H1 (cell line): ENCODE measurements around the gene VMP1. TPM values are rescaled to one million over a fixed set of nuclear protein-coding genes. Genes with fewer than 3 reads are reported as not detected.

Experiments used
- CTCF ChIA-PET: fragments of 300-600 bp; sonication (Branson Sonifier 250); formaldehyde crosslinking; loops from one replicate; lab custom pipeline; 2021; ENCODE audit not compliant: partially characterized antibody; lab: Charles Lee
- POLR2A ChIA-PET: fragments of 300-600 bp; sonication (Branson Sonifier 250); formaldehyde crosslinking; loops from one replicate; lab custom pipeline; 2021; ENCODE audit warnings: inconsistent platforms; ENCODE audit not compliant: partially characterized antibody; lab: Charles Lee
- DNase-seq, 2 experiments: peaks; one replicate each; pipeline versions ENCODE4 v3.0.0 to v3.0.0-alpha.2; 2010 to 2022; ENCODE audit warnings: low spot score in 2 of 2, low read depth in 1 of 2, mixed read lengths in 1 of 2
- FAIRE-seq: peaks from 2 replicates; lab custom pipeline; 2011; peaks lifted over from hg19 to GRCh38; lab: Jason Lieb, UNC
- H2AFZ ChIP-seq: 2 replicates; pipeline ENCODE4 v1.8.1; 2012; ENCODE audit warnings: low read length, inconsistent platforms
- H2AK5ac ChIP-seq: 2 replicates; pipeline ENCODE4 v1.6.1; 2013; ENCODE audit warnings: low read depth, low read length
- H2BK120ac ChIP-seq: replicated peaks from 2 replicates; pipeline ENCODE3; 2013; ENCODE audit warnings: low read depth, low read length, inconsistent platforms
- H2BK12ac ChIP-seq: 2 replicates; pipeline ENCODE4 v1.6.1; 2013; ENCODE audit warnings: low read depth, low read length
- H2BK15ac ChIP-seq: 2 replicates; pipeline ENCODE4 v1.6.1; 2013; ENCODE audit warnings: low read length
- H2BK20ac ChIP-seq: 2 replicates; pipeline ENCODE4 v1.6.1; 2013; ENCODE audit warnings: low read length
- H2BK5ac ChIP-seq: 2 replicates; pipeline ENCODE4 v1.6.1; 2013; ENCODE audit warnings: low read depth, low read length
- H3K14ac ChIP-seq: 2 replicates; pipeline ENCODE4 v1.6.1; 2013; ENCODE audit warnings: inconsistent platforms; ENCODE audit not compliant: insufficient read length
- H3K18ac ChIP-seq: 2 replicates; pipeline ENCODE4 v1.6.1; 2013; ENCODE audit warnings: low read length; ENCODE audit errors: extremely low read depth
- H3K23ac ChIP-seq: 2 replicates; pipeline ENCODE4 v1.6.1; 2013; ENCODE audit warnings: inconsistent platforms; ENCODE audit not compliant: insufficient read length
- H3K23me2 ChIP-seq: 2 replicates; pipeline ENCODE4 v1.6.1; 2013; ENCODE audit warnings: low read depth, low read length
- H3K27ac ChIP-seq: 2 replicates; pipeline ENCODE4 v1.6.1; 2011; ENCODE audit warnings: low read depth, low read length, inconsistent platforms
- H3K27me3 ChIP-seq, 4 experiments: replicated peaks in 1 of 4; 1 replicate in 1 of 4; 2 replicates in 3 of 4; pipeline versions ENCODE4 v1.6.1 to v1.8.1; 2011 to 2013; ENCODE audit warnings: low read length in 3 of 4, mild to moderate bottlenecking in 3 of 4, inconsistent platforms in 2 of 4, mixed read lengths in 2 of 4, moderate library complexity in 1 of 4; ENCODE audit not compliant: control insufficient read depth in 3 of 4, insufficient read depth in 3 of 4; ENCODE audit errors: extremely low read depth in 1 of 4
- H3K36me3 ChIP-seq, 4 experiments: 2 replicates each; pipeline versions ENCODE4 v1.6.1 to v1.8.1; 2011 to 2013; ENCODE audit warnings: mild to moderate bottlenecking in 4 of 4, low read length in 3 of 4, moderate library complexity in 2 of 4, control low read depth in 1 of 4, inconsistent platforms in 1 of 4; ENCODE audit not compliant: insufficient read depth in 4 of 4, control insufficient read depth in 2 of 4
- H3K4ac ChIP-seq: replicated peaks from 2 replicates; pipeline ENCODE3; 2013; ENCODE audit warnings: low read length, low read depth, mixed read lengths, inconsistent platforms; ENCODE audit not compliant: insufficient read length
- H3K4me1 ChIP-seq, 4 experiments: replicated peaks in 1 of 4; 1 replicate in 1 of 4; 2 replicates in 3 of 4; pipeline versions ENCODE4 v1.6.1 to v1.8.1; 2011 to 2013; ENCODE audit warnings: low read length in 3 of 4, inconsistent platforms in 2 of 4, mixed read lengths in 1 of 4; ENCODE audit not compliant: insufficient read depth in 4 of 4, control insufficient read depth in 3 of 4
- H3K4me2 ChIP-seq, 2 experiments: 2 replicates each; pipeline versions ENCODE4 v1.6.1 to v1.8.1; 2011 to 2013; ENCODE audit warnings: low read depth in 2 of 2, low read length in 2 of 2, control low read depth in 1 of 2, inconsistent platforms in 1 of 2, mild to moderate bottlenecking in 1 of 2; ENCODE audit not compliant: insufficient read depth in 1 of 2
- H3K4me3 ChIP-seq, 4 experiments: fragments of 200-600, 300-600 bp in 1 of 4; sonication (generic), shearing (Covaris generic), sonication (Bioruptor Twin) in 1 of 4; 2 replicates each; pipeline versions ENCODE4 v1.5.1 to v1.8.1; 2011 to 2016; ENCODE audit warnings: low read length in 4 of 4, low read depth in 3 of 4, control low read depth in 2 of 4, inconsistent platforms in 2 of 4, mild to moderate bottlenecking in 2 of 4, mixed read lengths in 1 of 4, moderate library complexity in 1 of 4; ENCODE audit not compliant: insufficient read depth in 2 of 4; ENCODE audit errors: extremely low read depth in 1 of 4
- H3K56ac ChIP-seq: replicated peaks from 2 replicates; pipeline ENCODE3; 2013; ENCODE audit warnings: low read depth, mild to moderate bottlenecking, mixed read lengths, low read length, inconsistent platforms; ENCODE audit not compliant: insufficient read length
- H3K79me1 ChIP-seq: 2 replicates; pipeline ENCODE4 v1.6.1; 2013; ENCODE audit warnings: low read depth, low read length, control low read depth
- H3K79me2 ChIP-seq, 2 experiments: 2 replicates each; pipeline versions ENCODE4 v1.6.1 to v1.8.1; 2012 to 2013; ENCODE audit warnings: low read length in 2 of 2, mild to moderate bottlenecking in 2 of 2, inconsistent platforms in 1 of 2; ENCODE audit not compliant: insufficient read depth in 2 of 2, control insufficient read depth in 1 of 2
- H3K9ac ChIP-seq, 4 experiments: replicated peaks in 1 of 4; 1 replicate in 1 of 4; 2 replicates in 3 of 4; pipeline versions ENCODE4 v1.6.1 to v1.8.1; 2011 to 2013; ENCODE audit warnings: low read depth in 3 of 4, low read length in 3 of 4, control low read depth in 2 of 4, mild to moderate bottlenecking in 2 of 4, moderate library complexity in 2 of 4, inconsistent platforms in 1 of 4; ENCODE audit errors: extremely low read depth in 1 of 4
- H3K9me3 ChIP-seq, 2 experiments: 2 replicates each; pipeline versions ENCODE4 v1.6.1 to v1.8.1; 2012 to 2013; ENCODE audit warnings: mild to moderate bottlenecking in 2 of 2, moderate library complexity in 2 of 2, control low read depth in 1 of 2, inconsistent platforms in 1 of 2, low read depth in 1 of 2, low read length in 1 of 2, mixed read lengths in 1 of 2; ENCODE audit not compliant: insufficient read depth in 2 of 2
- H4K20me1 ChIP-seq, 2 experiments: replicated peaks in 1 of 2; 2 replicates each; pipeline versions ENCODE3 to v1.8.1; 2011 to 2013; ENCODE audit warnings: inconsistent platforms in 2 of 2, low read length in 2 of 2, mild to moderate bottlenecking in 1 of 2; ENCODE audit not compliant: insufficient read depth in 2 of 2, control insufficient read depth in 1 of 2
- H4K5ac ChIP-seq: 2 replicates; pipeline ENCODE4 v1.6.1; 2013; ENCODE audit warnings: low read length, low read depth, mixed read lengths, inconsistent platforms; ENCODE audit not compliant: insufficient read length
- H4K8ac ChIP-seq: 2 replicates; pipeline ENCODE4 v1.8.0; 2013; ENCODE audit warnings: mild to moderate bottlenecking, moderate library complexity, low read length, inconsistent platforms; ENCODE audit not compliant: insufficient read depth; ENCODE audit errors: extremely low read depth
- H4K91ac ChIP-seq: replicated peaks from 2 replicates; pipeline ENCODE3; 2013; ENCODE audit warnings: low read length, mixed read lengths, inconsistent platforms; ENCODE audit not compliant: insufficient read length
- WGBS, 2 experiments: shearing (Covaris generic) in 1 of 2; methylation state at CpG; one replicate each; pipeline versions ENCODE4 v1.1.6 to v1.1.7; 2013 to 2015; ENCODE audit warnings: low lambda C conversion rate in 2 of 2, mixed read lengths in 2 of 2, inconsistent platforms in 1 of 2, low coverage in 1 of 2, missing lambda C conversion rate in 1 of 2; ENCODE audit not compliant: insufficient replicate concordance in 2 of 2, insufficient coverage in 1 of 2, insufficient read length in 1 of 2; ENCODE audit errors: extremely low coverage in 1 of 2, missing lambda C conversion rate in 1 of 2; 5-methylcytosine and 5-hydroxymethylcytosine counted together
- polyA plus RNA-seq, 7 experiments: library from polyadenylated mRNA; depleted of rRNA in 3 of 7; stranded (reverse) in 5 of 7; unstranded in 2 of 7; fragments of >200 nt in 5 of 7; fragments of 200-250 nt in 2 of 7; gene quantifications; 1 replicate in 5 of 7; 2 replicates in 1 of 7; 4 replicates in 1 of 7; pipeline versions ENCODE4 v1.2.1 to v1.2.3, GENCODE V29; 2011 to 2013; ENCODE audit warnings: missing spikeins in 2 of 7, mixed read lengths in 2 of 7
- total RNA-seq: library from RNA; stranded (reverse); fragmentation: NEBNext Ultra II Directional; extraction: Animal tissue kit (Norgen Biotek cat#: 25700); gene quantifications from 2 replicates; pipeline ENCODE4 v1.2.1, GENCODE V29; 2021

Gene VMP1
- total and polyA plus RNA-seq, 2 of the 8 experiments (the other 6 are each of a cell fraction or from before 2014, with no cell fraction given) = 45.0 to 92.7 TPM

DNA sequence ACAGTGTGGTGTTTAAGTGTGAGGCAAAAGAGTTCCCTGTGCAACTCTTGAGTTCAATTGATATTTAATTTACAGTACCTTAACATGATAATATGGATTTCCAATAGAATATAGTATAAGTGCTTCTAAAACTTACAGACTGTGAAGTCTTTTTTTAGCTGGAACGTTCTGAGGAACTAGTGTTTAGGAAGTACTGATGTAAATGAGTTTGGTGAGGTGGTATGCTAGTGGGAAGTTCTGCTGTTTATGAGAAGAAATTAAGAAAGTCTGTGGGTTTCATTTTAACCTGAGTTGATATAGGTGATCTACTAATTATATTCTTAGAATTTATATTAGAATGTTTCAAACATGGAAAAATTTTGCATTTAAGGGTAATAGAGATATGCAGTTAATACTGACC lies 32.2 kb upstream of the VMP1 start:
- H4K20me1 ChIP-seq = peaks cover 2% of the 10 kb centered on the region in 2 experiments
- no peak for FAIRE-seq
- H3K36me3 ChIP-seq = peaks cover 12 to 91% (median 62%) of the 10 kb centered on the region in 4 experiments

More for the DNA sequence above, 32.2 kb upstream of the VMP1 start:
- H2AK5ac ChIP-seq = no peak overlapping the region
- no peak overlapping the region for H3K9ac ChIP-seq
- no peaks in the 10 kb centered on the region for H3K79me1 ChIP-seq
- H2BK20ac ChIP-seq = no peak overlapping the region
- no peak overlapping the region for H2BK5ac ChIP-seq
- no peak overlapping the region for H3K4ac ChIP-seq
- CTCF ChIA-PET = interaction anchor here (0.5 to 1.2 kb wide), 2 partner anchors 12 to 510 kb away, joined by 3 to 4 read pairs; no protein-coding TSS in a partner anchor
- H2BK120ac ChIP-seq = no peak overlapping the region
- no peak for DNase-seq
- whole genome bisulfite sequencing, 2 experiments = 87% methylated on average over 1 of the region's 1 CpG; no CpG with 5 or more reads in 1 of the 2 experiments
- H2BK15ac ChIP-seq = no peak overlapping the region
- no peaks in the 10 kb centered on the region for H3K27me3 ChIP-seq
- H3K23ac ChIP-seq = no peak overlapping the region
- no peak overlapping the region for H4K8ac ChIP-seq
- H3K4me2 ChIP-seq = no peak overlapping the region
- H3K56ac ChIP-seq = no peak overlapping the region
- no peak overlapping the region for H3K14ac ChIP-seq
- H3K4me1 ChIP-seq = no peaks in the 10 kb centered on the region
- no peak overlapping the region for H4K5ac ChIP-seq
- POLR2A ChIA-PET = interaction anchor here (1.1 kb wide), 1 partner anchor 56 kb away, joined by 3 read pairs; the partner anchor contains the start of gene CLTC
- no peak overlapping the region for H2BK12ac ChIP-seq
- H3K9me3 ChIP-seq = no peaks in the 10 kb centered on the region
- H3K4me3 ChIP-seq = no peak overlapping the region
- H3K27ac ChIP-seq = no peak overlapping the region
- no peaks in the 10 kb centered on the region for H3K23me2 ChIP-seq
- H3K79me2 ChIP-seq = no peaks in the 10 kb centered on the region
- H2AFZ ChIP-seq = no peak overlapping the region
- H4K91ac ChIP-seq = no peak overlapping the region
- H3K18ac ChIP-seq = no peak overlapping the region
